AG10803 (cell line): ENCODE data around the gene PTGER4.

Source experiments
- DNase-seq: peaks from one replicate; pipeline ENCODE4 v3.0.0; 2010; ENCODE audit warnings: low read depth
- H3K4me3 ChIP-seq: 2 replicates; pipeline ENCODE4 v1.5.1; 2011; ENCODE audit warnings: mild to moderate bottlenecking, low read length, control low read depth
- CTCF ChIP-seq: conservative IDR thresholded peaks from 2 replicates; pipeline ENCODE4 v1.5.1; 2011; ENCODE audit warnings: mild to moderate bottlenecking, low read length, control low read depth, inconsistent platforms

Gene PTGER4

GRCh38 chr5:40669606-40670390, 9.9 kb upstream of the PTGER4 start:
- no peak for TF ChIP-seq CTCF
- DNase-seq = no peak

GRCh38 chr5:40672425-40672824, 7.3 kb upstream of the PTGER4 start:
- no peak for DNase-seq
- no peak overlapping the region for H3K4me3 ChIP-seq
- TF ChIP-seq CTCF = no peak

More at GRCh38 chr5:40669606-40670390, 9.9 kb upstream of the PTGER4 start:
- no peak overlapping the region for H3K4me3 ChIP-seq

GRCh38 chr5:40674661-40675235, 5.0 kb upstream of the PTGER4 start:
- no peak for DNase-seq
- no peak overlapping the region for H3K4me3 ChIP-seq
- no peak for TF ChIP-seq CTCF

- DNase-seq = no peak
- H3K4me3 ChIP-seq = no peak overlapping the region
- TF ChIP-seq CTCF = no peak
Observed at GRCh38 chr5:40675396-40676133, 4.2 kb upstream of the PTGER4 start.

- no peak overlapping the region for H3K4me3 ChIP-seq
- peak; percentile 11 for TF ChIP-seq CTCF
- DNase-seq = peak; percentile 82
Observed at GRCh38 chr5:40676613-40677343, 2.9 kb upstream of the PTGER4 start.

- H3K4me3 ChIP-seq = no peak overlapping the region
- peak; percentile 44 for DNase-seq
- TF ChIP-seq CTCF = no peak
Observed at GRCh38 chr5:40677456-40677855, 2.3 kb upstream of the PTGER4 start.
